GM12892 (cell line): ENCODE measurements around the gene CAMTA1.

ENCODE experiments used
- POLR2A ChIP-seq: IDR thresholded peaks from 2 replicates; pipeline ENCODE4 v1.6.1; 2011; ENCODE audit warnings: low read depth, low read length, control low read depth
- POLR2AphosphoS5 ChIP-seq: IDR thresholded peaks from 2 replicates; pipeline ENCODE4 v1.6.1; 2011; ENCODE audit warnings: low read depth, low read length, control low read depth
- TAF1 ChIP-seq: IDR thresholded peaks from 2 replicates; pipeline ENCODE4 v1.6.1; 2011; ENCODE audit warnings: low read depth, mild to moderate bottlenecking, control low read depth, low read length, borderline replicate concordance

- TF ChIP-seq POLR2A (no peak), TAF1 (no peak), POLR2AphosphoS5 (no peak)
These were observed 927.6 kb downstream of the CAMTA1 start for GRCh38 chr1:7712731-7713323.
